Measurements from ENCODE around the gene TNFSF13.

The TNFSF13 gene, protein sequence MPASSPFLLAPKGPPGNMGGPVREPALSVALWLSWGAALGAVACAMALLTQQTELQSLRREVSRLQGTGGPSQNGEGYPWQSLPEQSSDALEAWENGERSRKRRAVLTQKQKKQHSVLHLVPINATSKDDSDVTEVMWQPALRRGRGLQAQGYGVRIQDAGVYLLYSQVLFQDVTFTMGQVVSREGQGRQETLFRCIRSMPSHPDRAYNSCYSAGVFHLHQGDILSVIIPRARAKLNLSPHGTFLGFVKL

DNA sequence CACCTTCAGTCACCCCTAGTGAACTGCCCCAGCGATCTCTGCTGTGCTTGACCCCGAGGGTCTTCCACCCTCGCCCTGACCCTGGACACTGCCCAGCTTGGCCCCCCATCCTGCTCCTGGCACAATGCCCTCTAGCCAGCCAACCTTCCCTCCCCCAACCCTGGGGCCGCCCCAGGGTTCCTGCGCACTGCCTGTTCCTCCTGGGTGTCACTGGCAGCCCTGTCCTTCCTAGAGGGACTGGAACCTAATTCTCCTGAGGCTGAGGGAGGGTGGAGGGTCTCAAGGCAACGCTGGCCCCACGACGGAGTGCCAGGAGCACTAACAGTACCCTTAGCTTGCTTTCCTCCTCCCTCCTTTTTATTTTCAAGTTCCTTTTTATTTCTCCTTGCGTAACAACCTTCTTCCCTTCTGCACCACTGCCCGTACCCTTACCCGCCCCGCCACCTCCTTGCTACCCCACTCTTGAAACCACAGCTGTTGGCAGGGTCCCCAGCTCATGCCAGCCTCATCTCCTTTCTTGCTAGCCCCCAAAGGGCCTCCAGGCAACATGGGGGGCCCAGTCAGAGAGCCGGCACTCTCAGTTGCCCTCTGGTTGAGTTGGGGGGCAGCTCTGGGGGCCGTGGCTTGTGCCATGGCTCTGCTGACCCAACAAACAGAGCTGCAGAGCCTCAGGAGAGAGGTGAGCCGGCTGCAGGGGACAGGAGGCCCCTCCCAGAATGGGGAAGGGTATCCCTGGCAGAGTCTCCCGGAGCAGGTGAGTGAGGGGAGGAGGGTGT, at the start of gene TNFSF13:
TNFSF13 (plus strand) TSS at position 207 of the 776 bp plus-strand sequence; CDS start at position 497, 290 bp downstream.
- no peak for DNase-seq (ENCODE audit: low spot score)

DNA sequence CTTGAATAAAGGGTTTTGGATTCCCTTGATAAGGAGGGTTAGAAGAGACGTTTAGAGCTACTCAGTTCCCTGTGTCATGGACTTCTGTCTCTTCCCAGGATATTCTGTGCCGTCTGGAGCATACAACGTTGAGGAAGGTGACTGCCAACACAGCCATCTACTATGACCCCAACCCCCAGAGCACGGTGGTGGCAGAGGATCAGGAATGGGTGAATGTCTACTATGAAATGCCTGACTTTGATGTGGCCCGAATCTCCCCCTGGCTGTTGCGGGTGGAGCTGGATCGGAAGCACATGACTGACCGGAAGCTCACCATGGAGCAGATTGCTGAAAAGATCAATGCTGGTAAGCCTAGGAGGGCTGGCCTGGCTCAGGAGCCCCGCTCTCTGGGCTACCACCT, 49.7 kb upstream of the TNFSF13 start:
- no peak for DNase-seq (ENCODE audit: low spot score)

DNA sequence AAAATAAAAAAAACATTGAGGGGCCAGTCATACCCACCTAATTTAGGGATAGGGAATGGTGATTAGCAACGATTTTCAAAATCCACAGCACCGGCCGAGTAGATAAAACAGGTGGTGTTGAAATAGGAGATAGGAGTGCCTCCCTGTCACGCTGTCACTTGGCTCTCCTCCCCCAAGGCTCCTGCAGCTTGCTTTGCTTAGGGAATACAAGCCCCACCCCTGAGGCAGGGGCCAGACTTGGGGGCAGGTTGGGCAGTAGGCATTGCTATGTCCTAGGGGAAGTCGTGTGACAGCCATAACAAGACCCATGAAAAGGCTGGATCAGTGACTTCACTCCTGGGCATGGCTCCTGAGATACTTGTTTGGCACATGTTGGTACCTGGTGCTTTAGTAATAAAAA, 48.6 kb upstream of the TNFSF13 start:
- no peak for DNase-seq (ENCODE audit: low spot score)

DNA sequence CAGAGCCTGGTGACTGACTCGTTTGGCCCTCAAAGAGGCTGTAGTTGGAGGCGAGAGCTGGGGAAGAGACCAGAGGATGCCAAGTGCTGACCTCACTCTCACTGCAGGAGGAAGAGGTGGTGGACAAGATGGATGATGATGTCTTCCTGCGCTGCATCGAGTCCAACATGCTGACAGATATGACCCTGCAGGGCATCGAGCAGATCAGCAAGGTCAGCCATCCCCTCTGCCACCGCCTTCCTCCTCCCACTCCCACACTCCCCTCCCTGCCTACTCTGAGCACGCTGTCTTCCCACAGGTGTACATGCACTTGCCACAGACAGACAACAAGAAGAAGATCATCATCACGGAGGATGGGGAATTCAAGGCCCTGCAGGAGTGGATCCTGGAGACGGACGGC, 47.4 kb upstream of the TNFSF13 start:
- no peak for DNase-seq (ENCODE audit: low spot score)

DNA sequence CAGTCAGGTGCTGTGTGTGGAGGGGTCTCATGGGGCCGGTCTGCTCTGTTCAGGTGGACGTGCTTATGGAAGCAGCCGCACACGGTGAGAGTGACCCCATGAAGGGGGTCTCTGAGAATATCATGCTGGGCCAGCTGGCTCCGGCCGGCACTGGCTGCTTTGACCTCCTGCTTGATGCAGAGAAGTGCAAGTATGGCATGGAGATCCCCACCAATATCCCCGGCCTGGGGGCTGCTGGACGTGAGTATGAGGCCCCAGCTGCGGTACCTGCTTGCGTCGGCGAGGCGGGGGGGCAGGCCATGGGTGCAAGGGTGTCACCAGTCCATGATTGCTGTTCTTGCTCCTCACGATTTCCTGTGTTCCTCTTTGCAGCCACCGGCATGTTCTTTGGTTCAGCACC, 46.4 kb upstream of the TNFSF13 start:
- DNase-seq (ENCODE audit: low spot score) = no peak

DNA sequence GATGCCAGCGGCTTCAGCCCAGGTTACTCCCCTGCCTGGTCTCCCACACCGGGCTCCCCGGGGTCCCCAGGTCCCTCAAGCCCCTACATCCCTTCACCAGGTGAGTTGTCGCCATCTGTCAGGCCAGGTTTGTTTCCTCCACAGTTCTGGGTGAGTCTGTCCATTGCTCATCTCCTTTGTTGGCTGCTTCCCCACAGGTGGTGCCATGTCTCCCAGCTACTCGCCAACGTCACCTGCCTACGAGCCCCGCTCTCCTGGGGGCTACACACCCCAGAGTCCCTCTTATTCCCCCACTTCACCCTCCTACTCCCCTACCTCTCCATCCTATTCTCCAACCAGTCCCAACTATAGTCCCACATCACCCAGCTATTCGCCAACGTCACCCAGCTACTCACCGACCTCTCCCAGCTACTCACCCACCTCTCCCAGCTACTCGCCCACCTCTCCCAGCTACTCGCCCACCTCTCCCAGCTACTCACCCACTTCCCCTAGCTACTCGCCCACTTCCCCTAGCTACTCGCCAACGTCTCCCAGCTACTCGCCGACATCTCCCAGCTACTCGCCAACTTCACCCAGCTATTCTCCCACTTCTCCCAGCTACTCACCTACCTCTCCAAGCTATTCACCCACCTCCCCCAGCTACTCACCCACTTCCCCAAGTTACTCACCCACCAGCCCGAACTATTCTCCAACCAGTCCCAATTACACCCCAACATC, 45.6 kb upstream of the TNFSF13 start:
- DNase-seq (ENCODE audit: low spot score) = no peak

DNA sequence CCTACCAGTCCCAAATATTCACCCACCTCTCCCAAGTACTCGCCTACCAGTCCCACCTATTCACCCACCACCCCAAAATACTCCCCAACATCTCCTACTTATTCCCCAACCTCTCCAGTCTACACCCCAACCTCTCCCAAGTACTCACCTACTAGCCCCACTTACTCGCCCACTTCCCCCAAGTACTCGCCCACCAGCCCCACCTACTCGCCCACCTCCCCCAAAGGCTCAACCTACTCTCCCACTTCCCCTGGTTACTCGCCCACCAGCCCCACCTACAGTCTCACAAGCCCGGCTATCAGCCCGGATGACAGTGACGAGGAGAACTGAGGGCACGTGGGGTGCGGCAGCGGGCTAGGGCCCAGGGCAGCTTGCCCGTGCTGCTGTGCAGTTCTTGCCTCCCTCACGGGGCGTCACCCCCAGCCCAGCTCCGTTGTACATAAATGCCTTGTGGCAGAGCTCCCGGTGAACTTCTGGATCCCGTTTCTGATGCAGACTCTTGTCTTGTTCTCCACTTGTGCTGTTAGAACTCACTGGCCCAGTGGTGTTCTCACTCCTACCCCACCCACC, 44.6 kb upstream of the TNFSF13 start:
- no peak for DNase-seq (ENCODE audit: low spot score)

DNA sequence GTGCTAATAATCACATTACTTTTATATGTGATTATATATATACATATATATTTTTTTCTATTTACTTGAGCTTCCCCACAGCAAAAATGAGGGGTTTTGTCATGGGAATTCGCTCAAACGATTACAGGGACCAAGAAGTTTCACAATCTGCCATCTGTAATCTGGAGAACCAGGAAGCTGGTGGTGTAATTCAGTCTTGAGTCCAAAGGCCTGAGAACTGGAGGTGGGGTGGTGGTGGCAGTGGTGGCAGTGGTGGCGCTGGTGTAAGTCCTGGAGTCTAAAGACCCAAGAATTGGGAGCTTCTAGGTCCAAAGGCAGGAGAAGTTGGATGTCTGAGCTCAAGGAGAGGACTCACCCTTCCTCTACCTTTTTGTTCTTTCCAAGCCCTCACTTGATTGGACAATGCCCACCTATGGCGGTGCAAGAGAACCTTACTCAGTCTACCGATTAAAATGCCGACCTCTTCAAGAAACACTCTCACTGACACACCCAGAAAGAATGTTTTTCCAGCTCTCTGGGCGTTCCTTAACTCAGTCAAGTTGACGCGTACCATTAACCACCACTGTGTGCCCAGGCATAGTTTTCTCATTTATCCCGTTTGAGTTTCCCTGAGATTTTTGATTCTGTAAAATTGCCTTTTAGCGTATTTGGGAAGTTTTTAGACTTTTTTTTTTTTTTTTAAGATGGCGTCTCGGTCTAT, 42.5 kb upstream of the TNFSF13 start:
- no peak for DNase-seq (ENCODE audit: low spot score)

DNA sequence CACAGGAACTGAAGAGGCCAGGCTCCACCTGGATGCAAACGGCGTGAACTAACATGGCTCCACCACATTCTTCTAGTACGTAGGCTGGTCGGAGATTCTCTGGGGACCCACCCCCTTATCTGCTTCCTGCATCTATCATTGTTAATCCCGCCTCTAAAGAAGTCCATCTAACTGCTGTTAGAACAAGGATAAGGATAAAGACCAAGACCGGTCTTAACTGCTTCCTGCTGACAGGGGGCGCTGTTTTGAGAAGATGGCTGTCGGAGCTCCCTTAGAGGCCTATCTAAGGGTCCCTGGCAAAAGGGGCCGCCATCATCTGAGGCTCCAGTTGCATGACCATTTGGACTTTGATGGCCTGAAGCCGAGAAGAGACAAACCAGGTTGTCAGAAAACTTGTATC, 35.5 kb upstream of the TNFSF13 start:
- DNase-seq (ENCODE audit: low spot score) = peak; percentile 59

DNA sequence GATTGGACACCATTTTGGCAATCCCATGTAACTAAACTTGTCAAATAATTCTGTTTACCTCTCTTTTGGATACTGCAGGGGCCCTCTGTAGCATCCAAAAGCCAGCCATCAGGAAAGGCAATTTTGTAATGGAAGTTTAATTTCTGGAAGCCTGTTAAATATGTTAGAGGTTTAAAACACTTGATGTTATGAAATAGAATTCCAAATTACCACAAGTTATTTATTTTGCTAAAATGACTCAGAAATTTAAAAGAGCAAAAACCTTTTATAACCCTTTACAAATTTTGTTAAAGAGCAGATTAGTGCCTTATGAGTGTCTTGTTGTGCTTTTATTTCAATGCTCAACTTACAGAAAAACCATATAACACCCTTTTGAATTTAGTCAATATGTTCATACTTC, 29.7 kb upstream of the TNFSF13 start:
- no peak for DNase-seq (ENCODE audit: low spot score)

DNA sequence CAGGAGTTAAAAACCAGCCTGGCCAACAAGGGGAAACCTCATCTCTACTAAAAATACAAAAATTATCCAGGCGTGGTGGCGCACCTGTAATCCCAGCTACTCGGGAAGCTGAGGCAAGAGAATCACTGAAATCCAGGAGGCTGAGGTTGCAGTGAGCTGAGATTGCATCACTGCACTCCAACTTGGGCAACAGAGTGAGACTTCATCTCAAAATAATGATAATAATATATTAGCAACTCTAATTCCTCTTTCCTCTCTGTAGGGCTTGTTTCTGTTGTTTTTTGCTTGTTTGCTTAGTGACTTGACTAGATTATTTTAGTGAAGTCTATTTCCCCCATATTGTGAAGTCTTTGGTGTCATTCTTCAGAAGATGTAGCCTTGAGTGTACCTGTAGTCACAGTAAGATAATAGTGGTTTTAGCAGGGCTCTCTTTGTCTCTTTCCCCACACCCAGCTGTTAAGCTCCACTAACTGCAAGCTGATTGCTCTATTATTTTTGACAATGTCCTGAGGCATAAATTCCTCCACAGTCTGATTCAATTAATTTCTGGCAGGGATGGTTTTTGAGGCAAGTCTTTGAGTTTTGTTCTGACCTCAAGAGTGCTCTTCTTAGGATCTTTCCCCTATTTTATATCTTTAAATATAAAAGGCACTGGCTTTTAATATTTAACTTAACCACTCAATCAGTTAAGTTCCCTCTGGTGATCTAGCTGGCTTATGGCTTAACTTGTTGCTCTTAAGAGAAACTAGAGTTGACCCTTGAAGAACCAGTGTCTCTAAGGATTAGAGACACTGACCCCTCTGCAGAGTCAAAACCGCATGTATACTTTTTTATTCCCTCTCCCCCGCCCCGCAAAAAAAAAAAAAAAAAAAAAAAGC, 28.3 kb upstream of the TNFSF13 start:
- no peak for DNase-seq (ENCODE audit: low spot score)

DNA sequence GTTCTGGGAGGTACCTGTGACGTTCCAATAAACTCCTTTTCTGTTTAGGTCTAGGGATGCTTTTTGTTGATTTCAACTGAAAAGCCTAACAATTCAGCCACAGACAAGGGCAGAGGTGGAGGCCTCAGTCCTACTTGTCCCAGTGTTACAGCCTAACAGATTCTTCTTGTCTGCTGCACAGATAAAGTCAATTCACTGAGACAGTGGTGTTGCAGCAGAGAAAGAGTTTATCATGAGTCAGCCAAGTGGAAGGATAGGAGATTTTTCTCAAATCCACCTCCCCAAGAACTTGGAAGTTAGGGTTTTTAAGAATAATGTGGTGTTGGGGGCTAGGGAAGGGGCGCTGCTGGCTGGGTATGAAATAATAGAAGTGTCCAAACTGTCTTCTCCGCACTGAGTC, 20.5 kb upstream of the TNFSF13 start:
- DNase-seq (ENCODE audit: low spot score) = no peak

DNA sequence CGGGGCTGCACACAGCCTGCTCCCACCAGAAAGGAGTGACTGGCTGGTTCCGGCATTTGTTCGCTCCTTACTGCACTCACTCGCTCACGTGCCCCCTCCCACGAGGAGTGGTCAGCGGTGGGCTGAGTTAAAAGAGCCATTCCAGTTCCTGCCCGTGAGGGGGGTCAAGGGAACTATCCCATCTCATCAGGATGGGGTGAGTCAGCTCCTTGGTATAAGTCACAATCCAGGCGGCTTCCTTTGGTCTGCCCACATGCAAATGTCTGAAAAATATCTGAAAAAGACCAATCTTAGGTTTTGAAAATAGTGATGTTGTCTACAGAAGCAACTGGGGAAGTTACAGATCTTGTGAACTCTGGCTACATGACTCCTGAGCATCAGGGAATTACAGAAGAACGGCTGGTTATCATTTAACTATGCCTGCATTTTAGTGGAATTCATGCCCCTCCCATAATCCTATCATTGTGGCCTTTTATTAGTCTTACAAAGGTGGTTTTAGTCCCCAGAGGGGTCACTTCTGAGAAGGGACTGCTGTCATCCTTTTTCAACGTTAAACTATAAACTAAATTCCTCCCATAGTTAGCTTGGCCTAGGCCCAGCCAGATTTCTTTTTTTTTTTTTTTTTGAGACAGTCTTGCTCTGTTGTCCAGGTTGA, 19.5 kb upstream of the TNFSF13 start:
- DNase-seq (ENCODE audit: low spot score) = no peak

DNA sequence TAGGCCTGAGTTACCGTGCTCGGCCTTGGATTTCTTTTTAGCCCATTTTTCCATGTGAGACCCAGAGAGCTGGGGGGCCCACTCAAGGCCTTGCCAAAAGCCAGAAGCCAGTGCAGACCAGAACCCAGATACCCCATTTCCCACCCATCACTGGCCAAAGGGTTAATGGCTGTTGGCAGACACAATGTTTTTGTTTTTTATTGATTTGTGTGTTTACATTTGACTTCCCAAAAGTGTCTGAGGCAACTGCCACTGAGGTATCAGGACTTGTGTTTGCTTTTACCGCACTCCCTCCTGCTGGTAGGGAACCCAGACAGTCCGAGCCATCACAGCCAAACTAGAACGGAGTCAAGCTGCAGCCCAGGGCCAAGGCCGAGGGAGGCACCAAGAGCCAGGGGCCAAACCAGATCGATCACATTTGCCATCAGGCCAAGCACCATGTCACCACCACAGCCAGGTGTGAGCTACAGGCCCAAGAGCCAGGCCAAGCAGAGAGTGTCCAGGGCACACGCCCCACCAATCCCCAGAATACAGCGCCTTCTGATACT, 17.4 kb upstream of the TNFSF13 start:
- no peak for DNase-seq (ENCODE audit: low spot score)

DNA sequence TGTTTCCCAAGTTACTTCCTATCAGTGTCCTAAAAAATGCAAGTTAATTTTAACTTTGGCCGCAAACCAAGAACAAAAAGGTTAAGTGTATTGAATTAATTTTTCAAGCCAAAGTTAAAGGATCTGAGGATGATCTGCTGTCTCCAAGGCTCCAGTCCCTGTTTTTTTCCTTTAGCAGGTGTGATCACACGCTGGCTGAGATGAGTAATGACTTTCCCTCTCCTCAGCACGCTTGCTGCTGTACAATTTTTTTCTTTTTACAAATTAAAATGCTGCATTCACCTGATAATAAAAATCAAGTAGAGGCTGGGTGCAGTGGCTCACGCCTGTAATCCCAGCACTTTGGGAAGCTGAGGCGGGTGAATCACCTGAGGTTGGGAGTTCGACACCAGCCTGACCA, 13.6 kb upstream of the TNFSF13 start:
- no peak for DNase-seq (ENCODE audit: low spot score)

DNA sequence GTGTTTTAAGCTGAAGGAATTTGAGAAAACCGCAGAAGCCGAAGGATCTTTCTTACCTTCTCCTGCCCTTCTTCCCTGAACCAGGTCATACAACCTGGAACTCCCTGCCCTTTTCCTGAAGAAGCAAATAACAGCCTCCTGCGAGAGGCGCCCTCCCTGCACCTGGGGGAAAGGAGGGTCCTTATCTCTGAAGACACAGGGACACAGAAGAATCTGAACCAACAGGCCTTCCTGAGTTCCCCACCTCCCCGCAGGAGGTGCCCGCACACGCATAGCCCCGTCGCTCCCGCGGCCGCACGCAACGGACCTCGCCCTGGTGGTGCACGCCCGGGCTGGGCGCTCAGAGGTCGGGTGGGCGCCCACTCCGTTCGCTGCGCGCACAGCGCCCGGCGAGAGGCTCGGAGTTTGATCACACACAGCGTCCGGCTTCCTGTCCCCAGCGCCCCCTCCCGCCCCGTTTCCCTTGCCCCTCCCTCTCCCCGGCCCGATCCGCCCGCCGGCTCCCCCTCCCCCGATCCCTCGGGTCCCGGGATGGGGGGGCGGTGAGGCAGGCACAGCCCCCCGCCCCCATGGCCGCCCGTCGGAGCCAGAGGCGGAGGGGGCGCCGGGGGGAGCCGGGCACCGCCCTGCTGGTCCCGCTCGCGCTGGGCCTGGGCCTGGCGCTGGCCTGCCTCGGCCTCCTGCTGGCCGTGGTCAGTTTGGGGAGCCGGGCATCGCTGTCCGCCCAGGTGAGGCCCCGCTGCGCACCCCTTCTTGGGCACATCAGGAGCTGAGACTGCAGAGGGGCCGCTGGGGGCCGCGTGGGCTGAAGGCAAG, 9.8 kb upstream of the TNFSF13 start, which contains the start of gene TNFSF12:
TNFSF12 (plus strand) TSS at position 474 of the 816 bp plus-strand sequence; CDS start at position 570, 96 bp downstream.
- peak; percentile 53 for DNase-seq (ENCODE audit: low spot score)

DNA sequence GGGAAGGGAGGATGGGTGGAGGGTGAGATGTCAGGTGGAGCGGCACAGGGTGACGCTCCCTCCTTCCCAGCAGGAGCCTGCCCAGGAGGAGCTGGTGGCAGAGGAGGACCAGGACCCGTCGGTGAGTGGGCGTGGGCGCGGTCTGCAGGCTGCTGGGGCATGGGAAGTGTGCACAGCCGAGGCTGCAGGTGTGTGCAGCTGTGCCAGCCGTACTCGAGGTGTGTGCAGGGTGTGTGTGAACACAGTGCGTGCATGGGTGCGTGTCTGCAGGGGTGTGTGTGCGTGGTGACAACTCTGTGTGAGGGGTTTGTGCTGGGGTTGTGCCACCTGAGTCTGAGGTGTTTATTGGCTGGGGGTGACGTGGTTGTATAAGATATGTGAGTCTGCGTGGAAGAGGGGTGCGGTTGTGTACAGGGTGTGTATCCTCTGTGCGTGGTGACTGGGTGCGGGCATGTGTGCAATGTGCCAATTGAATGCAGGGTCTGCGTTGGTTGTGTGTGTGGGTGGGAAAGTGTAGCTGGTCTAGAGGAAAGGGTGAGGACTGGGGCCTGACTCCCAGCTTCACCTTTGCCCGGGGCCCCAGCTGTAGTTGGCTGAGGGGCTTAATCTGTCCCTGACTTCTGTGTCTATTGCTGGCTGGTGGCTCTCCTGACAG, 9.0 kb upstream of the TNFSF13 start:
- DNase-seq (ENCODE audit: low spot score) = peak; percentile 68

DNA sequence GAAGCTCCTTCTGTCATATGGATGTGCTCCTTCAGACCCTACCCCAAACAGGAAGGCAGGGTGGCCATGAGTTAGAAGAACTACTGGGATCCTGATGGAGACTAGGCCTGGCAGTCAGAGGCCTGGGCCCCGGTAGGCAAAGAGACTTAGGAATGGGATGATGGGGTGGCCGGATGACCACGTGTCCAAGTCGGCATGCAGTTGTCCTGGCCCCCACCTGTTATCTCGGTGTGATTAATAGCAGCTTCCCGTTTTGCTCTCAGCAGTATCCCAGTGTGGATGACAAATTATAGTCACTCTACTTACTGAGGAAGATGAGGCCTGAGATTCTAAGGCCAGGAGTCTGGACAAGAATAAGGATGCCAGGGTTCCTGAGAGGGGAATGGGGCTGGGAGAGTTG, 8.2 kb upstream of the TNFSF13 start:
- DNase-seq (ENCODE audit: low spot score) = no peak

DNA sequence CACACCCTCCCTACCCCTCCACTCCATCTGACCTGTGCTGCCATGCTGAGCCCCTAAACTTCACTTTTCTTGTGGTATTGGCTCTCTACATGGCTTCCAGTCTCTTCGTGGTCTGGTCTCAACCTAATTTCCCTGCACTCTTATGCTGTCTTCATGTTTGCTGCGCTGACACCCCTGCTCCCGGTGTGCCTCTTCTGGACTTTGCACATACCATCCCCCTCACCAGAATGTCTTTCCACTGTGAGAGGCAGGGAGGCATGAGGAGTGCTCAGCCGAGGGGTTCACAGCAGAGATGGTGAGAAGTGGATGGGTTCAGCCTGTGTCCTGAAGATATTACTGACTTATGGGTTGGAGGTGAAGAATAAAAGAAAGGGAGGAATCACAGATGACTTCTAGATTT, 7.2 kb upstream of the TNFSF13 start:
- no peak for DNase-seq (ENCODE audit: low spot score)
